Endothelial cell (in vitro differentiated cells): ENCODE results near the gene FNDC8. TPM values are rescaled to one million over a fixed set of nuclear protein-coding genes. Genes with fewer than 3 reads are reported as not detected.
"Not testable (repeated sequence)": the region's sequence is repeated elsewhere in the genome, so short reads cannot be mapped to it uniquely, and the experiment has no call there.

Experiments
- DNase-seq: peaks from one replicate; pipeline ENCODE4 v3.0.0; 2021; ENCODE audit warnings: low spot score
- H3K27ac Mint-ChIP-seq: one replicate; pipeline ENCODE4 v1.8.0; 2021; ENCODE audit warnings: mixed read lengths, inconsistent platforms; ENCODE audit not compliant: unreplicated experiment
- H3K27me3 Mint-ChIP-seq: one replicate; pipeline ENCODE4 v1.8.0; 2021; ENCODE audit warnings: mild to moderate bottlenecking, moderate library complexity, mixed read lengths, inconsistent platforms; ENCODE audit not compliant: unreplicated experiment
- H3K36me3 Mint-ChIP-seq: one replicate; pipeline ENCODE4 v1.8.0; 2021; ENCODE audit warnings: mild to moderate bottlenecking, low read depth, mixed read lengths, inconsistent platforms; ENCODE audit not compliant: unreplicated experiment
- H3K4me1 Mint-ChIP-seq: one replicate; pipeline ENCODE4 v1.8.0; 2021; ENCODE audit warnings: mild to moderate bottlenecking, mixed read lengths, inconsistent platforms; ENCODE audit not compliant: unreplicated experiment
- H3K4me3 Mint-ChIP-seq: one replicate; pipeline ENCODE4 v1.8.0; 2021; ENCODE audit warnings: mild to moderate bottlenecking, mixed read lengths, inconsistent platforms; ENCODE audit not compliant: unreplicated experiment
- H3K9me3 Mint-ChIP-seq: one replicate; pipeline ENCODE4 v1.8.0; 2021; ENCODE audit warnings: mixed read lengths, inconsistent platforms; ENCODE audit not compliant: unreplicated experiment
- CTCF ChIP-seq: fragments of 200-600 bp; sonication (generic); IDR thresholded peaks from one replicate; pipeline ENCODE4 v1.5.0; 2021; ENCODE audit warnings: antibody characterized with exemption; ENCODE audit not compliant: unreplicated experiment
- total RNA-seq: library from RNA; stranded (reverse); fragmentation: NEBNext Ultra II Directional; extraction: Animal tissue kit (Norgen Biotek cat#: 25700); gene quantifications from one replicate; pipeline ENCODE4 v1.2.1, GENCODE V29; 2021; ENCODE audit not compliant: unreplicated experiment

The FNDC8 gene
- total RNA-seq, 1 donor from 2014 or later: not detected

DNA sequence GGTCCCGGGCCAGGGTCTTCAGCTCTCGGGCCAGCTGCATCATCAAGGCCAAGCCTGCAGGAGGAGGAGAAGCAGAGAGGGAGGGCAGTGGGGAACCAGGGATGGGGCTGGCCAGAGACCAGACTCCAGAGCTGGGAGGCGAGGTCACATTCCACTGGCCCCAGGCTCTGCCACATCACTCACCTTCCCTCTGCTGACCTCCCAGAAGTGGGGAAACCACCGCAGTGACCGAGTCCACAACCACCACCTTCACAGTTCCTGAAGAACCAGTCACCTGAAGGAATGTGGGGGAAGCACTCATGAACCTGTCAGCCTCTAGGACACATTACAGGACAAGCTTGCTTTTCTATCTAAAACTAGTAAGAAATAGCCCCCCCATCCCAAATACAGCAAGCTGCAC lies 18.1 kb upstream of the FNDC8 start:
- Mint-ChIP-seq H3K27ac (no peak overlapping the region), H3K4me1 (no peaks in the 10 kb centered on the region), H3K36me3 (peaks cover 33% of the 10 kb centered on the region), H3K4me3 (no peak overlapping the region), H3K27me3 (no peaks in the 10 kb centered on the region), H3K9me3 (no peaks in the 10 kb centered on the region)
- no peak for TF ChIP-seq CTCF
- DNase-seq: no peak

- Mint-ChIP-seq H3K27ac (no peak overlapping the region), H3K9me3 (no peaks in the 10 kb centered on the region), H3K4me1 (no peaks in the 10 kb centered on the region), H3K27me3 (no peaks in the 10 kb centered on the region), H3K4me3 (no peak overlapping the region), H3K36me3 (peaks cover 29% of the 10 kb centered on the region)
- DNase-seq: no peak
- TF ChIP-seq CTCF: no peak
These were observed 16.5 kb upstream of the FNDC8 start for GRCh38 chr17:35104844-35105450.

DNA sequence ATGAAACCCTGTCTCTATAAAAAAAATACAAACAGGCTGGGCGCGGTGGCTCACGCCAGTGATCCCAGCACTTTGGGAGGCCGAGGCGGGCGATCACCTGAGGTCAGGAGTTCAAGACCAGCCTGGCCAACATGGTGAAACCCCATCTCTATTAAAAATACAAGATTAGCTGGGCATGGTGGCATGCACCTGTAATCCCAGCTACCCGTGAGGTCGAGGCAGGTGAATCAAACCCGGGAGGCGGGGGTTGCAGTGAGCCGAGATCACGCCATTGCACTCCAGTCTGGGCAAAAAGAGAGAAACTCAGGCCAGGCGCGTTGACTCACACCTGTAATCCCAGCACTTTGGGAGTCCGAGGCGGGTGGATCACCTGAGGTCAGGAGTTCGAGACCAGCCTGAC lies 10.6 kb upstream of the FNDC8 start:
- H3K27ac Mint-ChIP-seq, H3K9me3 Mint-ChIP-seq, H3K4me1 Mint-ChIP-seq, DNase-seq, H3K27me3 Mint-ChIP-seq, H3K4me3 Mint-ChIP-seq: not testable (repeated sequence)
- H3K36me3 Mint-ChIP-seq: peaks cover 11% of the 10 kb centered on the region

DNA sequence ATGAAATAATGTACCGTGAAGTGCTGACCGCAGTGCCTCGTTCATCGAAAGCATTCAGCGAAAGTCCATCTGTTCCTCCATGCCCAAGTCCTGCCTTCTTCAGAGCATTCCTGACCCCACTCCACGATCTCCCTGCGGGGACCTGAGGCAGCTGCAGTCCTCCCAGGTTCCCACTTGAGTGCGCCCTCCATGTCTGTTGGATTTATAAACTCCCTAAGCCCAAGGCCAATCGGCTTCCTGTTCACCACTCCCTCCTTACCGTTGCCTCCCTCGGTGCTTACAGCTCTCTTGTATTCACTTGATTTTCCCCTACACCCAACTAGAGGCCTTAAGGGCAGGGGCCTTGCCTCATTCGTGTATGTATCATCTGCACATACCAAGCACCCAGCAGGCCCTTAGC lies 4.6 kb upstream of the FNDC8 start:
- no peak for TF ChIP-seq CTCF
- no peaks in the 10 kb centered on the region for H3K9me3 Mint-ChIP-seq
- no peak overlapping the region for H3K27ac Mint-ChIP-seq
- H3K36me3 Mint-ChIP-seq: peaks cover 3% of the 10 kb centered on the region
- H3K4me1 Mint-ChIP-seq: peaks cover 5% of the 10 kb centered on the region
- H3K27me3 Mint-ChIP-seq: no peaks in the 10 kb centered on the region
- no peak overlapping the region for H3K4me3 Mint-ChIP-seq
- no peak for DNase-seq

DNA sequence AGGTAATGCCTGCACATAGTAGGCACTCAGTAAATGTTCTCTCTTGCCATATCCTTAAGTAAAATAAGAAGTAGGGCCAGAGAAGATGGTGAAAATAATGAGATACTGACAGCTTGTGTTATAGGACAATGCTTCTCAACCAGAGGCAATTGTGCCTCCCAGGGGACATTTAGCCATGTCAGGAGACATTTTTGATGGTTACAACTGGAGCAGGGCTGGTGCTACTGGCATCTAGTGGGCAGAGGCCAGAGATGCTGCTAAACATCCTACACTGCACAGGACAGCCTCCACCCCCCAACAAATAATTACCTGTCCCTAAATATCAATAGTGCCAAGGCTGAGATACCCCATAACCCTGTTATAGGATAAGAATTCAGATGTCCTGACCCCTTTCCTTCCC lies 3.4 kb upstream of the FNDC8 start:
- TF ChIP-seq CTCF: no peak
- no peak overlapping the region for H3K4me3 Mint-ChIP-seq
- H3K36me3 Mint-ChIP-seq: peaks cover 3% of the 10 kb centered on the region
- H3K27ac Mint-ChIP-seq: no peak overlapping the region
- DNase-seq: no peak
- H3K4me1 Mint-ChIP-seq: peaks cover 5% of the 10 kb centered on the region
- no peaks in the 10 kb centered on the region for H3K9me3 Mint-ChIP-seq
- H3K27me3 Mint-ChIP-seq: no peaks in the 10 kb centered on the region
